ENCODE measurements around the gene SPTBN4. TPM values are rescaled to one million over a fixed set of nuclear protein-coding genes. Genes with fewer than 3 reads are reported as not detected.
"Not testable (repeated sequence)": the region's sequence is repeated elsewhere in the genome, so short reads cannot be mapped to it uniquely, and the experiment has no call there.

SPTBN4 gene
- total RNA-seq, 3 donors from 2014 or later, result 1.3 to 1.6 (median 1.6) TPM

DNA sequence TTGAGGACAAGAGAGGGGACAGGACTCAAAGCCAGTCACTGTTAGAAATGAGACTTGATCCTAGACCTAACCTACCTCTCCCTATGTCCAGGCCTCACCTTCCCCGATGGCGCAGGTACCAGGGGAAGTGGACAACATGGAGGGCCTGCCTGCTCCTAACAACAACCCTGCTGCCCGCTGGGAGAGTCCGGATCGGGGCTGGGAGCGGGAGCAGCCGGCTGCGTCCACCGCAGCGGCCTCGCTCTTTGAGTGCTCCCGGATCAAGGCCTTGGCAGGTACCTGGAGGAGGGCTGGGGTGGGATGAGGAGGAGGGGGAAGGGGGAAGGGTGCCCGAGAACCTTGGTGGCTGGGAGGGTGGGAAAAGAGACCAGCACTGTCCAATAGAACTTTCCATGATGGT is 5.7 kb downstream of the SPTBN4 start:
- H3K9me3 ChIP-seq, result no peaks in the 10 kb centered on the region
- no peak overlapping the region for H3K27ac ChIP-seq
- no peak for TF ChIP-seq POLR2AphosphoS5 (IDR thresholded peaks at IDR 0.05)
- no peak for TF ChIP-seq POLR2A (IDR thresholded peaks at IDR 0.05)
- TF ChIP-seq, protein P1, sequence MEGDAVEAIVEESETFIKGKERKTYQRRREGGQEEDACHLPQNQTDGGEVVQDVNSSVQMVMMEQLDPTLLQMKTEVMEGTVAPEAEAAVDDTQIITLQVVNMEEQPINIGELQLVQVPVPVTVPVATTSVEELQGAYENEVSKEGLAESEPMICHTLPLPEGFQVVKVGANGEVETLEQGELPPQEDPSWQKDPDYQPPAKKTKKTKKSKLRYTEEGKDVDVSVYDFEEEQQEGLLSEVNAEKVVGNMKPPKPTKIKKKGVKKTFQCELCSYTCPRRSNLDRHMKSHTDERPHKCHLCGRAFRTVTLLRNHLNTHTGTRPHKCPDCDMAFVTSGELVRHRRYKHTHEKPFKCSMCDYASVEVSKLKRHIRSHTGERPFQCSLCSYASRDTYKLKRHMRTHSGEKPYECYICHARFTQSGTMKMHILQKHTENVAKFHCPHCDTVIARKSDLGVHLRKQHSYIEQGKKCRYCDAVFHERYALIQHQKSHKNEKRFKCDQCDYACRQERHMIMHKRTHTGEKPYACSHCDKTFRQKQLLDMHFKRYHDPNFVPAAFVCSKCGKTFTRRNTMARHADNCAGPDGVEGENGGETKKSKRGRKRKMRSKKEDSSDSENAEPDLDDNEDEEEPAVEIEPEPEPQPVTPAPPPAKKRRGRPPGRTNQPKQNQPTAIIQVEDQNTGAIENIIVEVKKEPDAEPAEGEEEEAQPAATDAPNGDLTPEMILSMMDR (IDR thresholded peaks at IDR 0.05), result no peak
- no peaks in the 10 kb centered on the region for H3K4me1 ChIP-seq
- no peak for DNase-seq (ENCODE audit: low spot score in 2 of 2)
- intact Hi-C loops (cut with DNase I; ENCODE audit: low total_unique reads), result no loop called here
- no peak overlapping the region for H3K4me3 ChIP-seq
- no peaks in the 10 kb centered on the region for H3K27me3 ChIP-seq
- H3K36me3 ChIP-seq, result no peaks in the 10 kb centered on the region

DNA sequence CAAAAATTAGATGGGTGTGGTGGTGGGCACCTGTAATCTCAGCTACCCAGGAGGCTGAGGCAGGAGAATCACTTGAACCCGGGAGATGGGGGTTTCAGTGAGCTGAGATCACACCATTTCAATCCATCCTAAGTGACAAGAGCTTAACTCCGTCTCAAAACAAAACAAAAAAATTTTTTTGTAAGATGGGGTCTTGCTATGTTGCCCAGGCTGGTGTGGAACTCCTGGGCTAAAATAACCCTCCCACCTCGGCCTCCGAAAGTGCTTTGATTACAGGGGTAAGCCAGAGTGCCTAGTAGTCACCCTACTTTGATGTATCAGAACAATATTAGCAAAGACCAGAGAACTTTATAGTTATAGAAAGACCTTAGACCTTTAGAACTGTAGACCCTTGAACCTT is 7.9 kb downstream of the SPTBN4 start:
- Histone ChIP-seq H3K27ac (no peak overlapping the region), H3K4me1 (no peaks in the 10 kb centered on the region), H3K9me3 (no peaks in the 10 kb centered on the region), H3K27me3 (no peaks in the 10 kb centered on the region), H3K4me3 (no peak overlapping the region), H3K36me3 (no peaks in the 10 kb centered on the region)
- intact Hi-C loops (cut with DNase I; ENCODE audit: low total_unique reads), result loop anchor here (5.0 kb wide), 1 partner anchor 453 kb away; no protein-coding TSS in a partner anchor
- DNase-seq (ENCODE audit: low spot score in 2 of 2), result no peak
- TF ChIP-seq POLR2A (IDR thresholded peaks at IDR 0.05) (no peak), POLR2AphosphoS5 (IDR thresholded peaks at IDR 0.05) (no peak)
- TF ChIP-seq, protein P1 (IDR thresholded peaks at IDR 0.05), result no peak

DNA sequence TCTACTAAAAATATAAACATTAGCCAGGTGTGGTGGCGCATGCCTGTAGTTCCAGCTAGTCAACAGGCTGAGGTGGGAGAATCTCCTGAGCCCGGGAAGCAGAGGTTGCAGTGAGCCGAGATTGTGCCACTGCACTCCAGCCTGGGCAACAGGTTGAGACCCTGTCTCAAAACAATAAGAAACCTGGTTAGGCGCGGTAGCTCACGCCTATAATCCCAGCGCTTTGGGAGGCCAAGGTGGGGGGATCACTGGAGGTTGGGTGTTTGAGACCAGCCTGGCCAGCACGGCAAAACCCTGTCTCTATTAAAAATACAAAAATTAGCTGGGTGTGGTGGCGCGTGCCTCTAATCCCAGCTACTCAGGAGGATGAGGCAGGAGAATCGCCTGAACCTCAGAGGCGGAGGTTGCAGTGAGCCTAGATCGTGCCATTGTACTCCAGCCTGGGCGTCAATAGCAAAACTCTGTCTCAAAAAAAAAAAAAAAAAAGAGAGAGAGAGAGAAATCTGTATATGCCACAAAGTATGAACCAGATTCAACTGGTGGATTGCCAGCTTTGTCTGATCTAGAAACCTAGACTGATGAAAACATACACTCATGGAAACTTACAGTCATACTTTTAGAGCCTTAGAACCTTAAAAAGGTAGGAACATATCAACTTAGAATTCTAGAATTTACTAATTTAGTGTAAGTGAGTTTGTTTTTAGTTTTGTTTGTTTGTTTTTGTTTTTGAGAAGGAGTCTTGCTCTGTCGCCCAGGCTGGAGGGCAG is 9.3 kb downstream of the SPTBN4 start:
- H3K4me1 ChIP-seq, H3K27ac ChIP-seq: not testable (repeated sequence)

DNA sequence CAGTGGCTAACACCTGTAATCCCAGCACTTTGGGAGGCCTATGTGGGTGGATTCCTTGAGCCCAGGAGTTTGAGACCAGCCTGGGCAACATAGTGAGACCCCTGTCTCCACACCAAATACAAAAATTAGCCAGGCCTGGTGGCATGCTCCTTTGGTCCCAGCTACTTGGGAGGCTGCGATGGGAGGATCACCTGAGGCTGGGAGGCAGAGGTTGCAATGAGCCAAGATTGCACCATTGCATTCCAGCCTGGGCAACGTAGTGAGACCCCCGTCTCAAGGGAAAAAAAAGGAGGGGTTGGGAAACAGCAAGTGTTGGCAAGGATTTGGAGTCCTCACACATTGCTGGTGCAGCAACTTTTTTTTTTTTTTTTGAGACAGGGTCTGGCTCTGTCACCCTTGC is 19.2 kb downstream of the SPTBN4 start:
- no peak for DNase-seq (ENCODE audit: low spot score in 2 of 2)
- Histone ChIP-seq H3K27ac (no peak overlapping the region), H3K4me3 (no peak overlapping the region)

More for the DNA sequence above, 9.3 kb downstream of the SPTBN4 start:
- DNase-seq (ENCODE audit: low spot score in 2 of 2); H3K36me3 ChIP-seq; H3K27me3 ChIP-seq; H3K4me3 ChIP-seq; H3K9me3 ChIP-seq: not testable (repeated sequence)
- intact Hi-C loops (cut with DNase I; ENCODE audit: low total_unique reads), result loop anchor here (5.0 kb wide), 1 partner anchor 451 kb away; no protein-coding TSS in a partner anchor

DNA sequence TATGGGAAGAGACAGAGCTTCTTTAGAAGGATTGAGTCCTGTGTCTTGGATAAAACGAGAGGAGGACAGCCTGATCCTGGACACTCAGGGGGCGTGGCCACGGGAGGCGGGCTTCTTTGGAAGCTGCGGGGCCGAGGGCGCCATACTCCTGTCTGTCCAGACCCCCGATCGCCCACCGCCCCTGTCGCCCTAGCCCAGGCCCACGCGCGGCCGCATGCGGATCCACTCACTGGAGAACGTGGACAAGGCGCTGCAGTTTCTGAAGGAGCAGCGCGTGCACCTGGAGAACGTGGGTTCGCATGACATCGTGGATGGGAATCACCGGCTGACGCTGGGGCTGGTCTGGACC is 23.1 kb downstream of the SPTBN4 start:
- Histone ChIP-seq H3K27me3 (no peaks in the 10 kb centered on the region), H3K36me3 (no peaks in the 10 kb centered on the region), H3K4me1 (no peaks in the 10 kb centered on the region), H3K9me3 (peaks cover 0 to 6% of the 10 kb centered on the region in 2 donors), H3K4me3 (no peak overlapping the region), H3K27ac (no peak overlapping the region)
- TF ChIP-seq POLR2AphosphoS5 (IDR thresholded peaks at IDR 0.05) (no peak), POLR2A (IDR thresholded peaks at IDR 0.05) (no peak)
- TF ChIP-seq, protein P1 (IDR thresholded peaks at IDR 0.05), result no peak
- DNase-seq (ENCODE audit: low spot score in 2 of 2), result no peak
- intact Hi-C loops (cut with DNase I; ENCODE audit: low total_unique reads), result loop anchor here (5.0 kb wide), 1 partner anchor 883 kb away; no protein-coding TSS in a partner anchor

More for the DNA sequence above, 19.2 kb downstream of the SPTBN4 start:
- no peaks in the 10 kb centered on the region for H3K9me3 ChIP-seq
- H3K4me1 ChIP-seq, result no peaks in the 10 kb centered on the region
- H3K36me3 ChIP-seq, result no peaks in the 10 kb centered on the region
- no peaks in the 10 kb centered on the region for H3K27me3 ChIP-seq
- TF ChIP-seq POLR2A (IDR thresholded peaks at IDR 0.05) (no peak), POLR2AphosphoS5 (IDR thresholded peaks at IDR 0.05) (no peak)
- TF ChIP-seq, protein P1 (IDR thresholded peaks at IDR 0.05), result no peak
- intact Hi-C loops (cut with DNase I; ENCODE audit: low total_unique reads), result loop anchor here (5.0 kb wide), 1 partner anchor 879 kb away; no protein-coding TSS in a partner anchor
